Natural killer cell (primary cell): ENCODE data around the gene CACNA1D. TPM values are rescaled to one million over a fixed set of nuclear protein-coding genes. Genes with fewer than 3 reads are reported as not detected.

Experiments used
- ATAC-seq, 3 donors: fragments of 150-1000 bp in 2 of 3; fragments of 200-7000 bp in 1 of 3; cut with Tn5 transposase; 1 replicate in 1 of 3; 2 replicates in 2 of 3; pipeline ENCODE4 v1.10.0; 2021; ENCODE audit warnings: mild to moderate bottlenecking in 2 of 3, moderate library complexity in 2 of 3
- DNase-seq, 2 donors: peaks; one replicate each; pipeline versions ENCODE4 v3.0.0 to v3.0.0-alpha.2; 2013 to 2021; ENCODE audit warnings: mixed read lengths in 1 of 2
- H3K27ac ChIP-seq: one replicate; pipeline ENCODE4 v1.5.1; 2013; ENCODE audit warnings: mild to moderate bottlenecking, low read length
- H3K27me3 ChIP-seq: one replicate; pipeline ENCODE4 v1.6.1; 2013; ENCODE audit warnings: low read length; ENCODE audit not compliant: control insufficient read depth, insufficient read depth
- H3K36me3 ChIP-seq: one replicate; pipeline ENCODE4 v1.6.1; 2013; ENCODE audit warnings: low read length; ENCODE audit not compliant: control insufficient read depth, insufficient read depth
- H3K4me1 ChIP-seq: one replicate; pipeline ENCODE4 v1.6.1; 2013; ENCODE audit warnings: low read length; ENCODE audit not compliant: control insufficient read depth, insufficient read depth
- H3K4me3 ChIP-seq: one replicate; pipeline ENCODE4 v1.5.1; 2013; ENCODE audit warnings: low read length
- H3K9me3 ChIP-seq: one replicate; pipeline ENCODE4 v1.6.1; 2013; ENCODE audit warnings: low read length; ENCODE audit not compliant: control insufficient read depth, insufficient read depth
- H3K27ac Mint-ChIP-seq, 2 donors: one replicate each; pipeline ENCODE4 v1.8.0; 2022; ENCODE audit warnings: mild to moderate bottlenecking in 2 of 2, mixed read lengths in 2 of 2, moderate library complexity in 1 of 2
- H3K27me3 Mint-ChIP-seq, 2 donors: one replicate each; pipeline ENCODE4 v1.8.0; 2022; ENCODE audit warnings: low read depth in 2 of 2, mixed read lengths in 2 of 2
- H3K36me3 Mint-ChIP-seq: one replicate; pipeline ENCODE4 v1.8.0; 2022; ENCODE audit warnings: mixed read lengths
- H3K4me1 Mint-ChIP-seq, 2 donors: one replicate each; pipeline ENCODE4 v1.8.0; 2022; ENCODE audit warnings: mixed read lengths in 2 of 2
- H3K4me3 Mint-ChIP-seq: one replicate; pipeline ENCODE4 v1.8.0; 2022; ENCODE audit warnings: mild to moderate bottlenecking, moderate library complexity, mixed read lengths
- H3K9me3 Mint-ChIP-seq, 2 donors: one replicate each; pipeline ENCODE4 v1.8.0; 2022; ENCODE audit warnings: mixed read lengths in 2 of 2
- WGBS: methylation state at CpG from one replicate; pipeline ENCODE4 v1.1.7; 2013; ENCODE audit warnings: missing lambda C conversion rate; ENCODE audit not compliant: insufficient coverage; 5-methylcytosine and 5-hydroxymethylcytosine counted together
- intact Hi-C: fragments of 100-400 bp; cut with micrococcal nuclease; formaldehyde crosslinking; loops from one replicate; pipeline ENCODE4 v1.14.2; 2022
- total RNA-seq, 4 donors: library from RNA; stranded (reverse); fragments of 120-200 nt in 1 of 4; gene quantifications; one replicate each; pipeline versions ENCODE4 v1.2.3 to v1.2.4, GENCODE V29; 2013 to 2022
- TF ChIP-seq, protein P1 (sequence below): fragments of 200-600 bp; IDR thresholded peaks from one replicate; pipeline ENCODE4 v1.8.0; 2022; ENCODE audit warnings: antibody characterized with exemption

The CACNA1D gene
- total RNA-seq, 3 donors from 2014 or later (not counting 1 experiment from before 2014, with no cell fraction given): 0.54 to 10.1 TPM; not detected in 1

DNA sequence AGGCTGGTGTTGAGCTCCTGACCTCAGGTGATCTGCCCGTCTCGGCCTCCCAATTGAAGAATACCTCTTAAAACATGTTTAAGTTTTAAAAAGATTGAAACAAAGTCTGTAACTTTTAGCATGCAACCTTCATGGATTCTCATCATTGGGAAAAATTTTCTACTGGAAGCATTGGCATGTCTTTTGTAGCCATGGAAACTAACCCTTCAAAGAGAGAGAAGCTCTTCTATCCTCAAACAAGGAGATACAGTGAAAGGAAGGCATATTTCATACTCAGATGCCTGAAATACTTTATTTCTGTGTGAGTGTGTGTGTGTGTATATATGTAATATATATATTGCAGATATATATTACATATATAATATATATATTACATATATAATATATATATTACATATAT lies 196.9 kb downstream of the CACNA1D start:
- Histone ChIP-seq H3K27ac (no peak overlapping the region), H3K4me1 (no peaks in the 10 kb centered on the region), H3K36me3 (no peaks in the 10 kb centered on the region), H3K4me3 (no peak overlapping the region), H3K9me3 (no peaks in the 10 kb centered on the region), H3K27me3 (no peaks in the 10 kb centered on the region)
- 92% methylated on average over 2 of the region's 2 CpGs for WGBS
- TF ChIP-seq, protein P1, sequence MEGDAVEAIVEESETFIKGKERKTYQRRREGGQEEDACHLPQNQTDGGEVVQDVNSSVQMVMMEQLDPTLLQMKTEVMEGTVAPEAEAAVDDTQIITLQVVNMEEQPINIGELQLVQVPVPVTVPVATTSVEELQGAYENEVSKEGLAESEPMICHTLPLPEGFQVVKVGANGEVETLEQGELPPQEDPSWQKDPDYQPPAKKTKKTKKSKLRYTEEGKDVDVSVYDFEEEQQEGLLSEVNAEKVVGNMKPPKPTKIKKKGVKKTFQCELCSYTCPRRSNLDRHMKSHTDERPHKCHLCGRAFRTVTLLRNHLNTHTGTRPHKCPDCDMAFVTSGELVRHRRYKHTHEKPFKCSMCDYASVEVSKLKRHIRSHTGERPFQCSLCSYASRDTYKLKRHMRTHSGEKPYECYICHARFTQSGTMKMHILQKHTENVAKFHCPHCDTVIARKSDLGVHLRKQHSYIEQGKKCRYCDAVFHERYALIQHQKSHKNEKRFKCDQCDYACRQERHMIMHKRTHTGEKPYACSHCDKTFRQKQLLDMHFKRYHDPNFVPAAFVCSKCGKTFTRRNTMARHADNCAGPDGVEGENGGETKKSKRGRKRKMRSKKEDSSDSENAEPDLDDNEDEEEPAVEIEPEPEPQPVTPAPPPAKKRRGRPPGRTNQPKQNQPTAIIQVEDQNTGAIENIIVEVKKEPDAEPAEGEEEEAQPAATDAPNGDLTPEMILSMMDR: no peak
- no peak overlapping the region for H3K27ac Mint-ChIP-seq
- H3K27me3 Mint-ChIP-seq: peaks cover 7 to 19% of the 10 kb centered on the region in 2 donors
- no peak for ATAC-seq
- intact Hi-C loops: no loop called here
- H3K4me1 Mint-ChIP-seq: peaks cover 0 to 4% of the 10 kb centered on the region in 2 donors
- no peaks in the 10 kb centered on the region for H3K9me3 Mint-ChIP-seq
- H3K36me3 Mint-ChIP-seq: no peaks in the 10 kb centered on the region
- DNase-seq: no peak
- no peak overlapping the region for H3K4me3 Mint-ChIP-seq

- Histone ChIP-seq H3K9me3 (no peaks in the 10 kb centered on the region), H3K27ac (no peak overlapping the region), H3K27me3 (no peaks in the 10 kb centered on the region), H3K36me3 (no peaks in the 10 kb centered on the region), H3K4me1 (no peaks in the 10 kb centered on the region), H3K4me3 (no peak overlapping the region)
- 80% methylated on average over 1 of the region's 3 CpGs for WGBS
- DNase-seq: no peak
- Mint-ChIP-seq H3K36me3 (no peaks in the 10 kb centered on the region), H3K27me3 (peaks cover 7 to 19% of the 10 kb centered on the region in 2 donors), H3K27ac (no peak overlapping the region), H3K4me3 (no peak overlapping the region), H3K4me1 (peaks cover 0 to 4% of the 10 kb centered on the region in 2 donors), H3K9me3 (no peaks in the 10 kb centered on the region)
- no peak for ATAC-seq
- intact Hi-C loops: no loop called here
- TF ChIP-seq, protein P1: no peak
Observed at GRCh38 chr3:53691885-53692284, 197.5 kb downstream of the CACNA1D start.

DNA sequence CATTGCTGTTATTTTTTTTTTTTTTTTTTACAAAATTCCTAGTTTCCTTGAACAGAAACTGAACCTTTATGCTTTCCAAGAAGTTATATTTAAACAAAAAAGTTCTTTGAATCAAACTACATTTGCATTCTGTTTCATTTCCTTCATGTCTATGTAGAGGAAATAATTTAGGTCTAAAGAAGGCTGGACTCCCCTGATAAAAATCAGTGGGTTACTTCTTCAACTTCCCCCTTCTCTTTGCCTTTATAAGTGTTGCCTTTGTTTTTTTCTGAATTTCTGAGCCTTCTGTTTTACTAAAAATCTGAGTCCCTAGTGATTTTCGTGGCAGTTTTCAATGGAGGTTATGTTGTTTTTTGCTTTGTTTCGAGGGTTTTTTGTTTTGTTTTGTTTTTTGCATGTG lies 199.0 kb downstream of the CACNA1D start:
- H3K9me3 ChIP-seq: no peaks in the 10 kb centered on the region
- no peaks in the 10 kb centered on the region for H3K36me3 ChIP-seq
- H3K4me1 ChIP-seq: no peaks in the 10 kb centered on the region
- TF ChIP-seq, protein P1: no peak
- intact Hi-C loops: no loop called here
- H3K27ac ChIP-seq: no peak overlapping the region
- H3K27me3 Mint-ChIP-seq: peaks cover 7 to 19% of the 10 kb centered on the region in 2 donors
- DNase-seq: no peak
- H3K4me1 Mint-ChIP-seq: peaks cover 0 to 4% of the 10 kb centered on the region in 2 donors
- H3K4me3 Mint-ChIP-seq: no peak overlapping the region
- H3K9me3 Mint-ChIP-seq: no peaks in the 10 kb centered on the region
- no peak for ATAC-seq
- 0% methylated on average over 2 of the region's 2 CpGs for WGBS
- H3K27me3 ChIP-seq: no peaks in the 10 kb centered on the region
- no peak overlapping the region for H3K4me3 ChIP-seq
- no peak overlapping the region for H3K27ac Mint-ChIP-seq
- no peaks in the 10 kb centered on the region for H3K36me3 Mint-ChIP-seq

GRCh38 chr3:53694046-53694445 lies 199.6 kb downstream of the CACNA1D start:
- Mint-ChIP-seq H3K27me3 (peaks cover 6 to 13% of the 10 kb centered on the region in 2 donors), H3K4me3 (no peak overlapping the region), H3K27ac (no peak overlapping the region), H3K36me3 (no peaks in the 10 kb centered on the region), H3K9me3 (no peaks in the 10 kb centered on the region), H3K4me1 (peaks cover 0 to 4% of the 10 kb centered on the region in 2 donors)
- H3K27ac ChIP-seq: no peak overlapping the region
- WGBS: 78% methylated on average over 4 of the region's 4 CpGs
- no peaks in the 10 kb centered on the region for H3K27me3 ChIP-seq
- TF ChIP-seq, protein P1: no peak
- no peaks in the 10 kb centered on the region for H3K4me1 ChIP-seq
- H3K4me3 ChIP-seq: no peak overlapping the region
- intact Hi-C loops: no loop called here
- H3K9me3 ChIP-seq: no peaks in the 10 kb centered on the region
- no peaks in the 10 kb centered on the region for H3K36me3 ChIP-seq
- ATAC-seq: no peak
- no peak for DNase-seq
